ENCODE results near the gene PTH.

PTH gene

DNA sequence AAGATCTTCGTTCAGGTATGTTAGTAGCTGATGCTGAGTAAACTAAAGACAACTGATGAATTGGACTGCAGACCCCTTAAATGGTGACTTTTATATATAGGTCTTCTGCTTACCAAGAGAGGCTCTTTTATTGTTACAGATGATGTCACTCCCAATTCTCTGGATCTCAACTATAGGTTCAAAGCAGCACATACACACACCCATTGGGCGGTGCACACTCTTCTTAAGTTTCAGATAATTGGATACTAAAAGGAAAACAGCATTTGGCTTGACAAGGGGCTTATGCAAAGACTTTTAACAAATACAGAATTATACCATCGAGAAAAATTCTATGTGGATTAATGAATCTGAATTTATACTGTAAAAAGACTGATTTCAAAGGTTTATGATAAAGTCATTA lies at the start of gene PTH:
Gene PTH, minus strand, starts transcription at position 69 of the 400 bp plus-strand sequence. CDS start 3,142 bp downstream, outside the sequence.
- in situ Hi-C loops (cut with MboI; ENCODE audit: low sequenced_read_pairs, unreplicated experiment) = no loop called here
- TF ChIP-seq, protein P1, sequence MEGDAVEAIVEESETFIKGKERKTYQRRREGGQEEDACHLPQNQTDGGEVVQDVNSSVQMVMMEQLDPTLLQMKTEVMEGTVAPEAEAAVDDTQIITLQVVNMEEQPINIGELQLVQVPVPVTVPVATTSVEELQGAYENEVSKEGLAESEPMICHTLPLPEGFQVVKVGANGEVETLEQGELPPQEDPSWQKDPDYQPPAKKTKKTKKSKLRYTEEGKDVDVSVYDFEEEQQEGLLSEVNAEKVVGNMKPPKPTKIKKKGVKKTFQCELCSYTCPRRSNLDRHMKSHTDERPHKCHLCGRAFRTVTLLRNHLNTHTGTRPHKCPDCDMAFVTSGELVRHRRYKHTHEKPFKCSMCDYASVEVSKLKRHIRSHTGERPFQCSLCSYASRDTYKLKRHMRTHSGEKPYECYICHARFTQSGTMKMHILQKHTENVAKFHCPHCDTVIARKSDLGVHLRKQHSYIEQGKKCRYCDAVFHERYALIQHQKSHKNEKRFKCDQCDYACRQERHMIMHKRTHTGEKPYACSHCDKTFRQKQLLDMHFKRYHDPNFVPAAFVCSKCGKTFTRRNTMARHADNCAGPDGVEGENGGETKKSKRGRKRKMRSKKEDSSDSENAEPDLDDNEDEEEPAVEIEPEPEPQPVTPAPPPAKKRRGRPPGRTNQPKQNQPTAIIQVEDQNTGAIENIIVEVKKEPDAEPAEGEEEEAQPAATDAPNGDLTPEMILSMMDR (IDR thresholded peaks at IDR 0.05; ENCODE audit: borderline replicate concordance, control extremely low read depth, extremely low read depth, insufficient read depth, missing control alignments) = no peak
- DNase-seq (ENCODE audit: low spot score) = no peak

GRCh38 chr11:13538044-13538443 lies 42.2 kb upstream of the PTH start:
- in situ Hi-C loops (cut with MboI; ENCODE audit: low sequenced_read_pairs, unreplicated experiment) = no loop called here
- TF ChIP-seq, protein P1 (IDR thresholded peaks at IDR 0.05; ENCODE audit: borderline replicate concordance, control extremely low read depth, extremely low read depth, insufficient read depth, missing control alignments) = no peak
- DNase-seq (ENCODE audit: low spot score) = no peak

DNA sequence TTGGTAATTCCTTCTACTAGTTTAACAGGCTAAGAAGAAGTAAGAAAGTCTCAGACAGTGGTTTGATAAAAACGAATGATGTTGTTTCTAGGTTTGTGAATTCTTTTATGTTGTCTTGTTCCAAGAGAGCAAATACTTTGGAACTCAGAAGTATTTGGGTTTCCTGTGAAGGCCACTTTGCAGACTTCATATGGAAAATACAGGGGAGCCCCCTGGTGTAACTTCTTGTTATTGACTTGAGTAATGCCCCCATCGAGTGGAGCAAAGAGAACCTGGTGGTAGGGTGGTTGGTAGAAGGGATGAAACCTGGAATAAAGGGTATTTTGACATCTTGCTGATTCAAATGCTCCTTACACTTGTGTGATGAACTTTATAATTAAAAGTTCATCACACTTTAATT lies 40.0 kb upstream of the PTH start:
- TF ChIP-seq, protein P1 (IDR thresholded peaks at IDR 0.05; ENCODE audit: borderline replicate concordance, control extremely low read depth, extremely low read depth, insufficient read depth, missing control alignments) = no peak
- in situ Hi-C loops (cut with MboI; ENCODE audit: low sequenced_read_pairs, unreplicated experiment) = no loop called here
- DNase-seq (ENCODE audit: low spot score) = no peak

DNA sequence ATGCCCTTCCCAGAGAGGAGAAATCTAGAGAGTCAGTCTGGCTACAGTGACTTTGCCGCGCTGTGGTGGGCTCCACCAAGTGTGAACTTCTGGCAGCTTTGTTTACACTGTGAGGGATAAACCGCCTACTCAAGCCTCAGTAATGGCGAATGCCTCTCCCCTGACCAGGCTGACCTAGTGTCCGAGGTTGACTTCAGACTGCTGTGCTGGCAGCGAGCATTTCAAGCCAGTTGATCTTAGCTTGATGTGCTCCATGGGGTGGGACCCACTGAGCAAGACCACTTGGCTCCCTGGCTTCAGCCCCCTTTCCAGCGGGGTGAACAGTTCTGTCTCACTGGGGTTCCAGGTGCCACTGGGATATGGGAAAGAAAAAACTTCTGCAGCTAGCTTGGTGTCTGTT lies 38.6 kb upstream of the PTH start:
- in situ Hi-C loops (cut with MboI; ENCODE audit: low sequenced_read_pairs, unreplicated experiment) = no loop called here

DNA sequence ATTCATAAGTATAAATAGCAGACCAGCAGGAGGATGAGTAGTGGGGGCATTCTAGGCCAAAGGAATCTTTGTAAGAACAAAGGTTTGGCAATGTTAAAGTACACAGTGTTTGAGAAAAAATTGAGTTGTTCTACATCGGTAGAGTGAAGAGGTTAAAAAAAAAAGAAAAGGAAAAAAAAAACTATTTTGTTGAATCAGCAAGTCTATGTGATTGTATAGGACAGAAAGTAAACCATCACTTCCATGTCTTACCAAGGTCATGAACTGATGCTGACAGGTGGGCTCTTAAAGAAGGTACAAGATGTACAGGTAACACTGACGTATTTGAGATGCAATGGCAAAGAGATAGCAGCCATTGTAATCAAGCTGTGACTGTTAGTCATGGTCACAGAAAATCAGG lies 29.5 kb upstream of the PTH start:
- in situ Hi-C loops (cut with MboI; ENCODE audit: low sequenced_read_pairs, unreplicated experiment) = no loop called here
- DNase-seq (ENCODE audit: low spot score) = no peak
- TF ChIP-seq, protein P1 (IDR thresholded peaks at IDR 0.05; ENCODE audit: borderline replicate concordance, control extremely low read depth, extremely low read depth, insufficient read depth, missing control alignments) = no peak

More for the DNA sequence above, 38.6 kb upstream of the PTH start:
- DNase-seq (ENCODE audit: low spot score) = no peak
- TF ChIP-seq, protein P1 (IDR thresholded peaks at IDR 0.05; ENCODE audit: borderline replicate concordance, control extremely low read depth, extremely low read depth, insufficient read depth, missing control alignments) = no peak

- in situ Hi-C loops (cut with MboI; ENCODE audit: low sequenced_read_pairs, unreplicated experiment) = no loop called here
- DNase-seq (ENCODE audit: low spot score) = no peak
- TF ChIP-seq, protein P1 (IDR thresholded peaks at IDR 0.05; ENCODE audit: borderline replicate concordance, control extremely low read depth, extremely low read depth, insufficient read depth, missing control alignments) = no peak
These were observed 7.6 kb upstream of the PTH start for GRCh38 chr11:13503393-13503792.

- in situ Hi-C loops (cut with MboI; ENCODE audit: low sequenced_read_pairs, unreplicated experiment) = no loop called here
- DNase-seq (ENCODE audit: low spot score) = no peak
- TF ChIP-seq, protein P1 (IDR thresholded peaks at IDR 0.05; ENCODE audit: borderline replicate concordance, control extremely low read depth, extremely low read depth, insufficient read depth, missing control alignments) = no peak
These were observed 6.7 kb upstream of the PTH start for GRCh38 chr11:13502492-13502891.

All from GM13976 (cell line).